OCI-LY1 (cell line): ENCODE measurements around the gene TBX18.

Source experiments
- H2AFZ ChIP-seq: fragments of 200-600 bp; sonication (generic), shearing (Covaris generic); 2 replicates; pipeline ENCODE4 v1.6.0; 2014; ENCODE audit warnings: antibody characterized with exemption, mild to moderate bottlenecking, low read length
- H3F3A ChIP-seq: fragments of 200-600 bp; sonication (generic), shearing (Covaris generic); 2 replicates; pipeline ENCODE4 v1.6.0; 2014; ENCODE audit warnings: mild to moderate bottlenecking, antibody characterized with exemption, low read length, moderate library complexity; ENCODE audit not compliant: insufficient read depth
- H3K27ac ChIP-seq: fragments of 200-600 bp; sonication (generic); 2 replicates; pipeline ENCODE4 v1.5.1; 2014; ENCODE audit warnings: low read length, mixed run types, mild to moderate bottlenecking, low read depth; ENCODE audit not compliant: poor library complexity, severe bottlenecking
- H3K27me3 ChIP-seq: fragments of 200-600 bp; sonication (generic); 2 replicates; pipeline ENCODE4 v1.6.0; 2014; ENCODE audit warnings: antibody characterized with exemption, mild to moderate bottlenecking, low read length, moderate library complexity; ENCODE audit not compliant: insufficient read depth
- H3K36me3 ChIP-seq: fragments of 200-600 bp; sonication (generic); 2 replicates; pipeline ENCODE4 v1.6.1; 2014; ENCODE audit warnings: mild to moderate bottlenecking, antibody characterized with exemption, low read length, moderate library complexity, mixed read lengths; ENCODE audit not compliant: insufficient read depth
- H3K4me1 ChIP-seq: fragments of 200-600 bp; sonication (generic); 2 replicates; pipeline ENCODE4 v1.5.1; 2014; ENCODE audit warnings: mild to moderate bottlenecking, low read length, moderate library complexity; ENCODE audit not compliant: insufficient read depth, severe bottlenecking
- H3K4me2 ChIP-seq: fragments of 200-600 bp; sonication (generic), shearing (Covaris generic); 2 replicates; pipeline ENCODE4 v1.6.1; 2014; ENCODE audit warnings: low read length
- H3K4me3 ChIP-seq: fragments of 200-600 bp; sonication (generic); 2 replicates; pipeline ENCODE4 v1.5.1; 2014; ENCODE audit warnings: low read length, low read depth, mild to moderate bottlenecking, mixed read lengths; ENCODE audit not compliant: poor library complexity, severe bottlenecking
- H3K79me2 ChIP-seq: fragments of 200-600 bp; shearing (Covaris generic); 2 replicates; pipeline ENCODE4 v1.6.1; 2016; ENCODE audit warnings: mixed run types, low read length, mixed read lengths; ENCODE audit not compliant: insufficient read depth
- H3K9ac ChIP-seq: fragments of 200-600 bp; sonication (generic), shearing (Covaris generic); 2 replicates; pipeline ENCODE4 v1.6.1; 2014; ENCODE audit warnings: mild to moderate bottlenecking, low read length, mixed read lengths
- H3K9me2 ChIP-seq: fragments of 200-600 bp; sonication (generic), shearing (Covaris generic); 2 replicates; pipeline ENCODE4 v1.6.1; 2014; ENCODE audit warnings: low read depth, mild to moderate bottlenecking, low read length, mixed read lengths
- H3K9me3 ChIP-seq: fragments of 200-600 bp; shearing (Covaris generic); 2 replicates; pipeline ENCODE4 v1.6.1; 2014; ENCODE audit warnings: low read length, mixed read lengths
- H4K20me1 ChIP-seq: fragments of 200-600 bp; sonication (generic), shearing (Covaris generic); 2 replicates; pipeline ENCODE4 v1.6.0; 2016; ENCODE audit warnings: mild to moderate bottlenecking, low read length; ENCODE audit not compliant: insufficient read depth
- CTCF ChIP-seq: fragments of 200-600 bp; sonication (generic), shearing (Covaris generic); IDR thresholded peaks from 2 replicates; pipeline ENCODE4 v1.5.1; 2017; ENCODE audit warnings: mild to moderate bottlenecking, antibody characterized with exemption, low read length, moderate library complexity, mixed read lengths
- EZH2 ChIP-seq: fragments of 200-600 bp; sonication (generic), shearing (Covaris generic); IDR thresholded peaks from 2 replicates; pipeline ENCODE4 v1.8.0; 2017; ENCODE audit warnings: borderline replicate concordance, mixed run types, mild to moderate bottlenecking, antibody characterized with exemption, low read length, moderate library complexity, mixed read lengths

The TBX18 gene

GRCh38 chr6:84768442-84769174 lies 4.2 kb upstream of the TBX18 start:
- TF ChIP-seq CTCF (no peak), EZH2 (no peak)
- H3K9ac ChIP-seq: no peak overlapping the region
- H3K27ac ChIP-seq: no peak overlapping the region
- H2AFZ ChIP-seq: no peak overlapping the region
- H3K9me2 ChIP-seq: no peaks in the 10 kb centered on the region
- H3K27me3 ChIP-seq: no peaks in the 10 kb centered on the region
- H4K20me1 ChIP-seq: no peaks in the 10 kb centered on the region
- H3K4me1 ChIP-seq: no peaks in the 10 kb centered on the region
- no peak overlapping the region for H3K4me2 ChIP-seq
- no peak overlapping the region for H3K4me3 ChIP-seq
- no peaks in the 10 kb centered on the region for H3K36me3 ChIP-seq
- H3F3A ChIP-seq: no peaks in the 10 kb centered on the region
- no peaks in the 10 kb centered on the region for H3K79me2 ChIP-seq
- H3K9me3 ChIP-seq: no peaks in the 10 kb centered on the region

GRCh38 chr6:84767526-84768201 lies 3.3 kb upstream of the TBX18 start:
- Histone ChIP-seq H3F3A (no peaks in the 10 kb centered on the region), H3K4me1 (no peaks in the 10 kb centered on the region), H3K79me2 (no peaks in the 10 kb centered on the region), H4K20me1 (no peaks in the 10 kb centered on the region), H3K4me2 (no peak overlapping the region), H3K9me2 (no peaks in the 10 kb centered on the region), H3K36me3 (no peaks in the 10 kb centered on the region), H3K9me3 (no peaks in the 10 kb centered on the region), H2AFZ (no peak overlapping the region), H3K9ac (no peak overlapping the region), H3K27ac (no peak overlapping the region), H3K27me3 (no peaks in the 10 kb centered on the region), H3K4me3 (no peak overlapping the region)
- TF ChIP-seq EZH2 (no peak), CTCF (no peak)

DNA sequence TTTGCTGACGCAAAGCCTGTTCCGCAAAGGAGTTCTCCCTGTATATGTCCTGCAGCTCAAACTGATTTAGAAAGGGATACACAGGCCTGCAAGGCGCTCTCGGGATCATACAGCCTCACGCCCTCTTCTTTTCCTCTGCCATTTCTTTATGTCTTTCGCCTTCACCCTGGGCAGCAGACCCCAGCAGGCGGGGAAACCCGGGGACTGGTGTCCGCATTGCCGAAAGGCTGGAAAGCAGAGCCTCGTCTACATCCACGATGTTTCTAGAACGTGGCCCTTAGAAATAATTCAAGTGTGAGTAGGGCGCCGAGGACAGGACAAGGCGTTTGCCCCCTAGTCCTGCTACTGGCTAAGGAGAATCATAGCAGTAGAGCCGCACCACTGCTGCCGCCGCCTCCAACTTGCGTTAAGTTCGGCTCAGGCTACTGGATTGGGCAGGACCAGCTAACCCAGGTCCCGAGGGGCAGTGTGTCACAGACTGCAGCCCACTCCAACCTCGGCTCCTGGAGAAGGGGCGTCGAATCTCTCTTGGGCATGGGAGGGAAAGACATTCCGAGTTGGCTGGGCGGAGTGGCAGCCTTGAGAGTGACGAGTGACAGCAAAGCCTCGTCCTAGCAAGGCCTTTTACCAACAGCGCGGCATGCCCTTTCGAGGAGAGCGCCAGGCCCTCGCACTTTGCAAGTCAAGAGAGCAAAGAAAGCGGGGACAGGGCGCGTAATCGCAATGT lies 2.6 kb upstream of the TBX18 start:
- Histone ChIP-seq H3K27me3 (no peaks in the 10 kb centered on the region), H3K79me2 (no peaks in the 10 kb centered on the region), H3K4me3 (no peak overlapping the region), H3K27ac (no peak overlapping the region), H3K4me2 (no peak overlapping the region), H3K9me2 (no peaks in the 10 kb centered on the region), H2AFZ (no peak overlapping the region), H3F3A (no peaks in the 10 kb centered on the region), H3K9me3 (no peaks in the 10 kb centered on the region), H3K36me3 (no peaks in the 10 kb centered on the region), H4K20me1 (no peaks in the 10 kb centered on the region), H3K4me1 (no peaks in the 10 kb centered on the region), H3K9ac (no peak overlapping the region)
- TF ChIP-seq EZH2: no peak
- TF ChIP-seq CTCF: no peak
